Breast epithelium (tissue), 3 donors: ENCODE data around the gene GOLIM4.

Experiments used
- CTCF ChIP-seq, 3 donors: fragments of 450-650 bp; IDR thresholded peaks; one replicate each; pipeline ENCODE4 v1.5.1; 2016 to 2017; ENCODE audit warnings: antibody characterized with exemption in 3 of 3, mild to moderate bottlenecking in 3 of 3, moderate library complexity in 3 of 3
- POLR2A ChIP-seq: fragments of 450-650 bp; IDR thresholded peaks from one replicate; pipeline ENCODE4 v1.6.1; 2016; ENCODE audit warnings: antibody characterized with exemption, mild to moderate bottlenecking, moderate library complexity

DNA sequence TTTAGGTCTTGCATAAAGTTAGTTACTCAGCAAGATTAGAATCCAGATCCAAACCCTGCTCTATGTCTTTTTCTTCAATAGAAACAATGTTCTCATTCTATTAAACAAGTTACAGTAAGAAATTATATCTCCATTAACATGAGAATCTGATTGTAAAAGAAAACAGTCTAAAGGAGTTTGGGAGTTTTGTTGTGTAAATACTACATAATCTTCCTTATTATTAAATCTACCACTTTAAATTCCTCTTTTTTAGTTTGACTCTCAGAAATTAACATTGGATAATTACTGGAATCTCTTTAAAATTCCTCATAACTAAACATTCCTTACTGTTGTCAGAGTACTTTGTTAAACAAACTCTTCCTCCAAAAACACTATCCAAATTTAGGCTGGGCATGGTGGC is 1.7 kb upstream of the GOLIM4 start:
- TF ChIP-seq CTCF (IDR thresholded peaks at IDR 0.05) (no peak), POLR2A (no peak)
